ENCODE results near the gene ZNF20. TPM values are rescaled to one million over a fixed set of nuclear protein-coding genes. Genes with fewer than 3 reads are reported as not detected.

The ZNF20 gene
- total RNA-seq, 3 donors from 2014 or later (not counting 1 experiment from before 2014, with no cell fraction given) = 4.2 to 9.0 (median 4.6) TPM

DNA sequence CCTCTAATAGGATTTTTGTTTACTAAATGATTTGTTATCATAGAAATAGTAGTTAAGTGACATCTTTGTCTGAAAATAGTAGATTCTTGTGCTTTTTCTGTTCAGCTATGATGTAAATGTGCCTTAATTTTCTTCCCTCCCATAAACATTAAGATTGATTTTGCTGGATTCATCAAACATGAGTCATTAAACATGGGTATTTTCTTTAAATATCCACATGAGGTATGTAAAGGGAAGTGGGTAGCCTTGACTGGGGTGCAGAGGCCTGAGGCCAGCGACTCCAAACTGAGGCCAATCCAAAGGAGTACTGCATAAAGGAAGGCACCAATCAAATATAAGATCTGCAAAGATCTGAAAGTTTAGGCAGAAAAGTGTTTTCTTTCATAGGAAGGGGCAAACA lies 26.5 kb upstream of the ZNF20 start:
- no peak for ATAC-seq
- H3K9me3 ChIP-seq (ENCODE audit: control insufficient read depth, insufficient read depth, low read length) = no peaks in the 10 kb centered on the region
- Mint-ChIP-seq H3K4me3 (no peak overlapping the region), H3K27me3 (ENCODE audit: low read depth in 2 of 2) (no peaks in the 10 kb centered on the region), H3K27ac (peak overlapping the region; percentile 81 to 98), H3K9me3 (no peaks in the 10 kb centered on the region), H3K4me1 (peaks cover 45 to 48% of the 10 kb centered on the region in 2 donors), H3K36me3 (peaks cover 4% of the 10 kb centered on the region)
- intact Hi-C loops (cut with micrococcal nuclease) = no loop called here
- H3K4me1 ChIP-seq (ENCODE audit: control insufficient read depth, insufficient read depth, low read length) = peaks cover 13% of the 10 kb centered on the region
- 78% methylated on average over 1 of the region's 1 CpG for WGBS (ENCODE audit: insufficient coverage)
- no peak overlapping the region for H3K4me3 ChIP-seq (ENCODE audit: low read length)
- H3K36me3 ChIP-seq (ENCODE audit: control insufficient read depth, insufficient read depth, low read length) = peaks cover 8% of the 10 kb centered on the region
- TF ChIP-seq, protein P1, sequence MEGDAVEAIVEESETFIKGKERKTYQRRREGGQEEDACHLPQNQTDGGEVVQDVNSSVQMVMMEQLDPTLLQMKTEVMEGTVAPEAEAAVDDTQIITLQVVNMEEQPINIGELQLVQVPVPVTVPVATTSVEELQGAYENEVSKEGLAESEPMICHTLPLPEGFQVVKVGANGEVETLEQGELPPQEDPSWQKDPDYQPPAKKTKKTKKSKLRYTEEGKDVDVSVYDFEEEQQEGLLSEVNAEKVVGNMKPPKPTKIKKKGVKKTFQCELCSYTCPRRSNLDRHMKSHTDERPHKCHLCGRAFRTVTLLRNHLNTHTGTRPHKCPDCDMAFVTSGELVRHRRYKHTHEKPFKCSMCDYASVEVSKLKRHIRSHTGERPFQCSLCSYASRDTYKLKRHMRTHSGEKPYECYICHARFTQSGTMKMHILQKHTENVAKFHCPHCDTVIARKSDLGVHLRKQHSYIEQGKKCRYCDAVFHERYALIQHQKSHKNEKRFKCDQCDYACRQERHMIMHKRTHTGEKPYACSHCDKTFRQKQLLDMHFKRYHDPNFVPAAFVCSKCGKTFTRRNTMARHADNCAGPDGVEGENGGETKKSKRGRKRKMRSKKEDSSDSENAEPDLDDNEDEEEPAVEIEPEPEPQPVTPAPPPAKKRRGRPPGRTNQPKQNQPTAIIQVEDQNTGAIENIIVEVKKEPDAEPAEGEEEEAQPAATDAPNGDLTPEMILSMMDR (IDR thresholded peaks at IDR 0.05) = no peak
- no peak overlapping the region for H3K27ac ChIP-seq (ENCODE audit: low read length)
- no peaks in the 10 kb centered on the region for H3K27me3 ChIP-seq (ENCODE audit: control insufficient read depth, insufficient read depth, low read length)
- DNase-seq = no peak

DNA sequence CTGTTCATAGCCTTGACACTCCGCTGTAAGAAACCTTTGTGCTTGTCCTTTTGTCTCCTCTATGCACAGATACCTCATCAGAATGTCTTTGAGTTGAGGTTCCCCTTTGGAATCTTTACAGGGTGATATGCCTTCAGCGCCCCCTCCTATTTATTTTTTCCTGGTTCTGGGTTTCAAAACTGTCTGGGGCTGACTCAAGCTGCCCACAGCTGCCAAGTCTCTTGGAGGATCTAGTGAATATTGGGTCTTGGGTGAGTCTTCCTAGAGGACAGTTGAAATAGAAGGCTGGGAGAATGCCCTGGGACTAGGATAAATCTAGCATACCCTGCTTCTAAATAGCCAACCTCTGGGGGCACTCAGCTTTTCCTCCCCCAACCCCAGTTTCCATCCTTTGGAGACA lies 23.7 kb upstream of the ZNF20 start:
- Histone ChIP-seq H3K4me3 (ENCODE audit: low read length) (peak overlapping the region; percentile 98), H3K9me3 (ENCODE audit: control insufficient read depth, insufficient read depth, low read length) (no peaks in the 10 kb centered on the region), H3K27me3 (ENCODE audit: control insufficient read depth, insufficient read depth, low read length) (no peaks in the 10 kb centered on the region), H3K4me1 (ENCODE audit: control insufficient read depth, insufficient read depth, low read length) (peaks cover 17% of the 10 kb centered on the region), H3K27ac (ENCODE audit: low read length) (peak overlapping the region; percentile 98), H3K36me3 (ENCODE audit: control insufficient read depth, insufficient read depth, low read length) (peaks cover 4% of the 10 kb centered on the region)
- intact Hi-C loops (cut with micrococcal nuclease) = no loop called here
- Mint-ChIP-seq H3K9me3 (no peaks in the 10 kb centered on the region), H3K27me3 (ENCODE audit: low read depth in 2 of 2) (no peaks in the 10 kb centered on the region), H3K27ac (peak overlapping the region; percentile 97 to 98), H3K4me3 (peak overlapping the region; percentile 96), H3K4me1 (peaks cover 38 to 43% of the 10 kb centered on the region in 2 donors), H3K36me3 (no peaks in the 10 kb centered on the region)
- 33% methylated on average over 1 of the region's 2 CpGs for WGBS (ENCODE audit: insufficient coverage)
- ATAC-seq (no peak), DNase-seq (no peak)
- TF ChIP-seq, protein P1 (IDR thresholded peaks at IDR 0.05) = no peak

DNA sequence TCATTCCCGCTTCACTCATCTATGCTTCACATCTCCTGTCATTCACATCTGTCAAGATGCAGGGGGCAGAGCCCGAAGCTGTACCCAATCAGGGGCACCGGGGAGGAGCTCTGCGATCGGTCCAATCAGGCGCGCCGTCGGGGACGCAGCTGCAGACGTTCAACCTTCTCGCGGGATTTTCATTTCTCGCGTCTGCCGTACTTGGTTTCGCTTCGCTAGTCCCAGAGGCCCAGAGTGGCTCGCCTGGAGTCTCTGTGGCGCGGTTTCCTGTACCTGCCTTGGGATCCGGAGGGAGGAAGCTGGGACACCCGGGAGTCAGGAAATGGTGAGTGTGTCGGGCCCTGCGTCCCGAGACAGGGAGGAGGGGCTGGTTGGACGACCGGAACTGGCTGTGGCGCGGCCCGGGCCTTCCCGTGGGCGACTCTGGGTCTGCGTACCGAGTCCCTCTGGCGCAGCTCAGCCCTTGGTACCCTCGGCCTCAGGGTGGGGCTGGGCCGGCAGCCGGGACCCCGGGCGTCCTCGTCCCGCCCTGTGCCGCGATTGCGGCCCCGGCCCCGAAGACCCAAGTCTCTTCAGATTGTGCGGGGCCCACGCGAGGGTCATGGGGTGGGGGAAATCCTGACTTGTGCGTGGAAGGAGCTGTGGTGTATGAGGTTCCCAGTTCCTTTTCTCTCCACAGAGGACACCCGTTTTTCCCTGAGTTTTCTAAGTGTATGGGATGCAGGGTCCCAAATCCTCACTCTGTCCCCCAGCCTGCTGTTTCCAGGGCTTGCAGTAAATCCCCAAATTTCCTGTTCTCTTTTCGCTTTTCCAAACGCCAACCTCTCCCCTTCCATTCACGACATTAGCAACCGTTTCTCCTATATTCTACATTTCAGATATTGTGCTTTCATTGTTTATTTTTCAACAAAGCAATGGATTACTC lies 23.0 kb upstream of the ZNF20 start, which contains the start of gene ZNF136:
Gene ZNF136, plus strand, starts transcription at position 215 of the 925 bp plus-strand sequence. Its CDS starts 108 bp downstream, at position 323.
- intact Hi-C loops (cut with micrococcal nuclease) = loop anchor here (1.0 kb wide), 1 partner anchor 170 kb away; the partner anchor contains the start of gene ZNF563
- peak; percentile 90 to 97 for DNase-seq
- Histone ChIP-seq H3K27me3 (ENCODE audit: control insufficient read depth, insufficient read depth, low read length) (no peaks in the 10 kb centered on the region), H3K27ac (ENCODE audit: low read length) (peak within 1 kb of the TSS; percentile 98), H3K4me3 (ENCODE audit: low read length) (peak within 1 kb of the TSS; percentile 98), H3K4me1 (ENCODE audit: control insufficient read depth, insufficient read depth, low read length) (peaks cover 17% of the 10 kb centered on the region), H3K9me3 (ENCODE audit: control insufficient read depth, insufficient read depth, low read length) (no peaks in the 10 kb centered on the region), H3K36me3 (ENCODE audit: control insufficient read depth, insufficient read depth, low read length) (peaks cover 4% of the 10 kb centered on the region)
- Mint-ChIP-seq H3K9me3 (no peaks in the 10 kb centered on the region), H3K4me1 (peaks cover 38 to 43% of the 10 kb centered on the region in 2 donors), H3K27ac (peak within 1 kb of the TSS; percentile 97 to 98), H3K36me3 (no peaks in the 10 kb centered on the region), H3K4me3 (peak within 1 kb of the TSS; percentile 100), H3K27me3 (ENCODE audit: low read depth in 2 of 2) (no peaks in the 10 kb centered on the region)
- peak; percentile 98 to 99 (median 99) for ATAC-seq
- under 1% methylated on average over 55 of the region's 57 CpGs for WGBS (ENCODE audit: insufficient coverage)
- TF ChIP-seq, protein P1 (IDR thresholded peaks at IDR 0.05) = no peak
